Trophoblast cell (in vitro differentiated cells and primary cell): ENCODE data around the gene ETV6.

Experiments used
- DNase-seq, 2 donors: peaks; one replicate each; pipeline ENCODE4 v3.0.0-alpha.2; 2016
- H2AFZ ChIP-seq: 2 replicates; pipeline ENCODE4 v1.6.1; 2013; ENCODE audit warnings: low read length, moderate library complexity, mild to moderate bottlenecking; ENCODE audit not compliant: insufficient read depth, poor library complexity
- H2AK5ac ChIP-seq: 2 replicates; pipeline ENCODE4 v1.6.1; 2013; ENCODE audit warnings: mild to moderate bottlenecking, low read length
- H2BK120ac ChIP-seq: 2 replicates; pipeline ENCODE4 v1.6.1; 2013; ENCODE audit warnings: low read length, mild to moderate bottlenecking, moderate library complexity; ENCODE audit not compliant: insufficient read depth, poor library complexity
- H2BK12ac ChIP-seq: 2 replicates; pipeline ENCODE4 v1.6.1; 2013; ENCODE audit warnings: mild to moderate bottlenecking, low read length, moderate library complexity
- H2BK5ac ChIP-seq: 2 replicates; pipeline ENCODE4 v1.6.1; 2013; ENCODE audit warnings: low read length, low read depth, moderate library complexity, mild to moderate bottlenecking; ENCODE audit not compliant: poor library complexity
- H3K14ac ChIP-seq: 2 replicates; pipeline ENCODE4 v1.6.1; 2013; ENCODE audit warnings: mild to moderate bottlenecking, low read length
- H3K18ac ChIP-seq: 2 replicates; pipeline ENCODE4 v1.6.1; 2013; ENCODE audit warnings: mild to moderate bottlenecking, low read length
- H3K23ac ChIP-seq: 2 replicates; pipeline ENCODE4 v1.6.1; 2013; ENCODE audit warnings: low read length
- H3K27ac ChIP-seq: 2 replicates; pipeline ENCODE4 v1.5.1; 2013; ENCODE audit warnings: low read depth, mild to moderate bottlenecking, inconsistent platforms, low read length, moderate library complexity
- H3K27me3 ChIP-seq: 2 replicates; pipeline ENCODE4 v1.6.1; 2013; ENCODE audit warnings: inconsistent platforms, mild to moderate bottlenecking, low read length, moderate library complexity; ENCODE audit not compliant: insufficient read depth
- H3K36me3 ChIP-seq, 2 experiments: 1 replicate in 1 of 2; 2 replicates in 1 of 2; pipeline ENCODE4 v1.6.1; 2013; ENCODE audit warnings: low read length in 2 of 2, mild to moderate bottlenecking in 2 of 2, moderate library complexity in 1 of 2; ENCODE audit not compliant: insufficient read depth in 2 of 2, control insufficient read depth in 1 of 2
- H3K4ac ChIP-seq: 2 replicates; pipeline ENCODE4 v1.6.1; 2013; ENCODE audit warnings: low read depth, mild to moderate bottlenecking, low read length, moderate library complexity
- H3K4me1 ChIP-seq, 2 experiments: 1 replicate in 1 of 2; 2 replicates in 1 of 2; pipeline ENCODE4 v1.6.1; 2013; ENCODE audit warnings: low read length in 2 of 2, mild to moderate bottlenecking in 2 of 2, moderate library complexity in 1 of 2; ENCODE audit not compliant: insufficient read depth in 2 of 2, control insufficient read depth in 1 of 2
- H3K4me2 ChIP-seq: 2 replicates; pipeline ENCODE4 v1.6.1; 2013; ENCODE audit warnings: inconsistent platforms, mild to moderate bottlenecking, low read length, moderate library complexity
- H3K4me3 ChIP-seq: 2 replicates; pipeline ENCODE4 v1.5.1; 2013; ENCODE audit warnings: mild to moderate bottlenecking, low read depth, low read length, inconsistent platforms
- H3K79me1 ChIP-seq: one replicate; pipeline ENCODE4 v1.6.1; 2013; ENCODE audit warnings: low read length
- H3K79me2 ChIP-seq: 2 replicates; pipeline ENCODE4 v1.6.1; 2013; ENCODE audit warnings: low read length, mild to moderate bottlenecking; ENCODE audit not compliant: control insufficient read depth, insufficient read depth, poor library complexity
- H3K9ac ChIP-seq: 2 replicates; pipeline ENCODE4 v1.6.1; 2013; ENCODE audit warnings: mild to moderate bottlenecking, low read length
- H3K9me3 ChIP-seq: 2 replicates; pipeline ENCODE4 v1.6.1; 2013; ENCODE audit warnings: low read depth, mild to moderate bottlenecking, control low read depth, inconsistent platforms, low read length; ENCODE audit not compliant: insufficient read depth
- H4K12ac ChIP-seq: 2 replicates; pipeline ENCODE4 v1.6.1; 2013; ENCODE audit warnings: low read depth, mild to moderate bottlenecking, low read length, moderate library complexity
- H4K8ac ChIP-seq: 2 replicates; pipeline ENCODE4 v1.6.1; 2013; ENCODE audit warnings: low read depth, mild to moderate bottlenecking, low read length, moderate library complexity
- H4K91ac ChIP-seq: one replicate; pipeline ENCODE4 v1.6.1; 2013; ENCODE audit warnings: low read depth, mild to moderate bottlenecking, low read length, moderate library complexity
- WGBS: extraction: QIAGEN DNeasy Blood & Tissue Kit; methylation state at CpG from one replicate; pipeline ENCODE4 v1.1.7; 2013; ENCODE audit warnings: missing lambda C conversion rate; ENCODE audit not compliant: insufficient read length, insufficient coverage; ENCODE audit errors: extremely low coverage; 5-methylcytosine and 5-hydroxymethylcytosine counted together

ETV6 gene

DNA sequence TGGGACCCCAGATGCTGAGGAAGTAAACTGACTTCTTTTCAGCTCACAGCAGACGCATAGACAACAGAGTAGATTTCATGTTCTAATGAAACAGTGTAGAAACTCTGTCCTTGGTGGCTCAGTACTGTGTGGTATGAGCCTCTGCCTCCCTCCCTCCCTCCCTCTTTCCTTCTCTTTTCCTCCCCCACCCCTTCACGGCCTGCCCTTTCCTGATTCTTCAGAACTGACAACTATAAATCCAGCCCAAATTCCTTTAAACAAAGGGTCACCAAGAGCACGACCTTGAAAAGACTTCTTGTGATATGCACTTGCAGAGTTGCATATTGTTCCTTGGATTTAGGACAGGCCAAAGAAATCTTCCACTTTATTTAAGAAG lies 164.0 kb downstream of the ETV6 start:
- Histone ChIP-seq H3K9ac (no peak overlapping the region), H3K4ac (no peak overlapping the region), H2AFZ (peak overlapping the region; percentile 25), H3K18ac (peak overlapping the region; percentile 61), H3K4me1 (peaks cover 17 to 20% of the 10 kb centered on the region in 2 experiments), H3K79me2 (peaks cover 3% of the 10 kb centered on the region), H2AK5ac (no peak overlapping the region), H4K8ac (peak overlapping the region; percentile 53), H2BK12ac (peak overlapping the region; percentile 65), H2BK120ac (peak overlapping the region; percentile 41), H3K27ac (peak overlapping the region; percentile 94), H3K14ac (peak overlapping the region; percentile 29), H3K4me2 (no peak overlapping the region), H4K12ac (no peak overlapping the region), H4K91ac (peak overlapping the region; percentile 87), H3K23ac (no peak overlapping the region), H3K36me3 (no peaks in the 10 kb centered on the region), H3K9me3 (peaks cover 2% of the 10 kb centered on the region), H2BK5ac (no peak overlapping the region), H3K79me1 (peaks cover 7% of the 10 kb centered on the region), H3K27me3 (no peaks in the 10 kb centered on the region), H3K4me3 (no peak overlapping the region)
- DNase-seq, result no peak
- no CpG with 5 or more reads among the region's 3 CpGs for WGBS

GRCh38 chr12:11814374-11814773 lies 164.9 kb downstream of the ETV6 start:
- WGBS, result no CpG with 5 or more reads among the region's 3 CpGs
- Histone ChIP-seq H2AFZ (no peak overlapping the region), H3K4me3 (no peak overlapping the region), H3K4ac (no peak overlapping the region), H4K8ac (no peak overlapping the region), H2BK120ac (no peak overlapping the region), H2BK5ac (no peak overlapping the region), H3K79me2 (peaks cover 5% of the 10 kb centered on the region), H3K36me3 (no peaks in the 10 kb centered on the region), H3K27me3 (no peaks in the 10 kb centered on the region), H3K9ac (no peak overlapping the region), H3K4me1 (peaks cover 17 to 20% of the 10 kb centered on the region in 2 experiments), H3K18ac (no peak overlapping the region), H3K14ac (no peak overlapping the region), H3K9me3 (peaks cover 4% of the 10 kb centered on the region), H3K4me2 (no peak overlapping the region), H4K91ac (no peak overlapping the region), H2AK5ac (no peak overlapping the region), H4K12ac (no peak overlapping the region), H3K79me1 (peaks cover 7% of the 10 kb centered on the region), H3K23ac (no peak overlapping the region), H3K27ac (no peak overlapping the region), H2BK12ac (no peak overlapping the region)
- no peak for DNase-seq

- H4K12ac ChIP-seq, result no peak overlapping the region
- no peak overlapping the region for H2BK5ac ChIP-seq
- H3K27me3 ChIP-seq, result no peaks in the 10 kb centered on the region
- H2AFZ ChIP-seq, result no peak overlapping the region
- no peak overlapping the region for H4K91ac ChIP-seq
- peaks cover 5% of the 10 kb centered on the region for H3K79me2 ChIP-seq
- H3K27ac ChIP-seq, result no peak overlapping the region
- peaks cover 7% of the 10 kb centered on the region for H3K79me1 ChIP-seq
- no peak overlapping the region for H4K8ac ChIP-seq
- no peak overlapping the region for H3K18ac ChIP-seq
- WGBS, result no CpG with 5 or more reads among the region's 5 CpGs
- peaks cover 17 to 20% of the 10 kb centered on the region in 2 experiments for H3K4me1 ChIP-seq
- H3K23ac ChIP-seq, result no peak overlapping the region
- no peak overlapping the region for H3K4ac ChIP-seq
- no peak overlapping the region for H2AK5ac ChIP-seq
- H2BK12ac ChIP-seq, result no peak overlapping the region
- no peak overlapping the region for H3K4me2 ChIP-seq
- no peak overlapping the region for H2BK120ac ChIP-seq
- no peak overlapping the region for H3K9ac ChIP-seq
- no peaks in the 10 kb centered on the region for H3K36me3 ChIP-seq
- H3K4me3 ChIP-seq, result no peak overlapping the region
- H3K14ac ChIP-seq, result no peak overlapping the region
- DNase-seq, result no peak
- H3K9me3 ChIP-seq, result peaks cover 4% of the 10 kb centered on the region
Observed at GRCh38 chr12:11815397-11815796, 165.9 kb downstream of the ETV6 start.

DNA sequence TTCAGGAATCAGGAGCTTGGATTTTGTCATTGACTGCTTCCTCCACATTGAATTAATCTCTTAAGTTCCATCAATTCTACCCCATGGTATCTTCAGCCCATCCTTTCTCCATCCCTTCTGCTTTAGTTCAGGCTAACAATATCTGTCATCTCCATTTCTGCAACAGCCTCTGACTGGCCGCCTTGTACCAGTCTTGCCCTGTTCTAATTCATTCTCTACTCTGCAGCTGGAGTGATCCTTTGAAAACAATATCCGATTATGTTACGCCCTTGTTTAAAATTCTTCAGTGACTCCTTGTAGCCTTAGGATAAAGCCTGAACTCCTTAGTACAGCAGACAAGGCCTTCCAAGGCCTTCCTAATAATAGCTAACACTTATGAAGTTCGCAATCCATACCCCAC lies 170.2 kb downstream of the ETV6 start:
- Histone ChIP-seq H3K4ac (no peak overlapping the region), H2BK12ac (no peak overlapping the region), H4K91ac (no peak overlapping the region), H3K9me3 (peaks cover 4% of the 10 kb centered on the region), H3K36me3 (peaks cover 2% of the 10 kb centered on the region in 2 experiments), H2BK120ac (no peak overlapping the region), H3K27ac (no peak overlapping the region), H2BK5ac (no peak overlapping the region), H3K14ac (no peak overlapping the region), H3K4me2 (no peak overlapping the region), H4K8ac (no peak overlapping the region), H3K9ac (no peak overlapping the region), H3K4me3 (no peak overlapping the region), H3K79me2 (peaks cover 2% of the 10 kb centered on the region), H3K4me1 (no peaks in the 10 kb centered on the region), H2AFZ (no peak overlapping the region), H3K18ac (no peak overlapping the region), H2AK5ac (no peak overlapping the region), H4K12ac (no peak overlapping the region), H3K27me3 (no peaks in the 10 kb centered on the region), H3K23ac (no peak overlapping the region), H3K79me1 (no peaks in the 10 kb centered on the region)
- no peak for DNase-seq
- WGBS, result no CpG with 5 or more reads among the region's 4 CpGs
